Activated naive CD8-positive, alpha-beta T cell treated with anti-CD3 and anti-CD28 coated beads for 36 hours (primary cell): ENCODE data around the gene KIF2C. TPM values are rescaled to one million over a fixed set of nuclear protein-coding genes. Genes with fewer than 3 reads are reported as not detected.
A peak's percentile ranks its signal among the peaks of the same experiment; 100 is the strongest.
"Not testable (repeated sequence)": the region's sequence is repeated elsewhere in the genome, so short reads cannot be mapped to it uniquely, and the experiment has no call there.

Experiments used
- DNase-seq: peaks from one replicate; pipeline ENCODE4 v3.0.0; 2021
- H3K27ac Mint-ChIP-seq: one replicate; pipeline ENCODE4 v1.8.0; 2022; ENCODE audit warnings: mild to moderate bottlenecking, moderate library complexity, mixed read lengths
- H3K27me3 Mint-ChIP-seq: one replicate; pipeline ENCODE4 v1.8.0; 2022; ENCODE audit warnings: mild to moderate bottlenecking, mixed read lengths
- H3K36me3 Mint-ChIP-seq: one replicate; pipeline ENCODE4 v1.8.0; 2021; ENCODE audit warnings: mild to moderate bottlenecking, mixed read lengths
- H3K4me1 Mint-ChIP-seq: one replicate; pipeline ENCODE4 v1.8.0; 2021; ENCODE audit warnings: mixed read lengths
- H3K4me3 Mint-ChIP-seq: one replicate; pipeline ENCODE4 v1.8.0; 2022; ENCODE audit warnings: mild to moderate bottlenecking, moderate library complexity, mixed read lengths
- H3K9me3 Mint-ChIP-seq: one replicate; pipeline ENCODE4 v1.8.0; 2022; ENCODE audit warnings: mixed read lengths
- total RNA-seq, 2 experiments: library from RNA; stranded (reverse); gene quantifications; one replicate each; pipeline ENCODE4 v1.2.3, GENCODE V29; 2021

Gene KIF2C
- total RNA-seq, 2 experiments from 2014 or later, result 65.0 to 71.0 TPM

GRCh38 chr1:44806025-44806703, 66.5 kb downstream of the KIF2C start:
- no peaks in the 10 kb centered on the region for H3K9me3 Mint-ChIP-seq

GRCh38 chr1:44806704-44807363, 67.2 kb downstream of the KIF2C start, which contains the start of gene DYNLT4:
TSS of gene DYNLT4 (minus strand) at chr1:44807351. CDS start at chr1:44806668, 683 bp downstream.
- H3K27ac Mint-ChIP-seq, result peak within 1 kb of the TSS; percentile 99
- peaks cover 85% of the 10 kb centered on the region for H3K4me1 Mint-ChIP-seq
- H3K9me3 Mint-ChIP-seq, result no peaks in the 10 kb centered on the region
- H3K4me3 Mint-ChIP-seq, result peak within 1 kb of the TSS; percentile 74
- no peak for DNase-seq
- H3K27me3 Mint-ChIP-seq, result no peaks in the 10 kb centered on the region
- peaks cover 45% of the 10 kb centered on the region for H3K36me3 Mint-ChIP-seq

More at GRCh38 chr1:44806025-44806703, 66.5 kb downstream of the KIF2C start:
- peaks cover 51% of the 10 kb centered on the region for H3K36me3 Mint-ChIP-seq
- DNase-seq, result no peak
- H3K4me1 Mint-ChIP-seq, result peaks cover 80% of the 10 kb centered on the region
- H3K4me3 Mint-ChIP-seq, result peak overlapping the region; percentile 8
- H3K27ac Mint-ChIP-seq, result peak overlapping the region; percentile 99
- no peaks in the 10 kb centered on the region for H3K27me3 Mint-ChIP-seq

GRCh38 chr1:44807364-44808062, 67.9 kb downstream of the KIF2C start:
- peak overlapping the region; percentile 99 for H3K27ac Mint-ChIP-seq
- peaks cover 39% of the 10 kb centered on the region for H3K36me3 Mint-ChIP-seq
- peaks cover 85% of the 10 kb centered on the region for H3K4me1 Mint-ChIP-seq
- no peaks in the 10 kb centered on the region for H3K27me3 Mint-ChIP-seq
- peak; percentile 90 for DNase-seq
- H3K9me3 Mint-ChIP-seq, result no peaks in the 10 kb centered on the region
- H3K4me3 Mint-ChIP-seq, result peak overlapping the region; percentile 74

- peak within 1 kb of the TSS; percentile 99 for H3K27ac Mint-ChIP-seq
- H3K27me3 Mint-ChIP-seq, result no peaks in the 10 kb centered on the region
- no peaks in the 10 kb centered on the region for H3K9me3 Mint-ChIP-seq
- peaks cover 32% of the 10 kb centered on the region for H3K36me3 Mint-ChIP-seq
- peak; percentile 87 for DNase-seq
- peak within 1 kb of the TSS; percentile 74 for H3K4me3 Mint-ChIP-seq
- peaks cover 77% of the 10 kb centered on the region for H3K4me1 Mint-ChIP-seq
Observed at GRCh38 chr1:44808063-44808937, 68.7 kb downstream of the KIF2C start, which contains the start of gene BTBD19. TSS of gene BTBD19 (plus strand) at chr1:44808523. CDS start at chr1:44808821, 298 bp downstream.

- Mint-ChIP-seq H3K36me3 (peaks cover 27% of the 10 kb centered on the region), H3K4me3 (peak overlapping the region; percentile 74), H3K4me1 (peaks cover 73% of the 10 kb centered on the region), H3K27ac (peak overlapping the region; percentile 99), H3K9me3 (no peaks in the 10 kb centered on the region), H3K27me3 (no peaks in the 10 kb centered on the region)
- DNase-seq, result peak; percentile 88
Observed at GRCh38 chr1:44808938-44809917, 69.6 kb downstream of the KIF2C start.

- Mint-ChIP-seq H3K9me3 (no peaks in the 10 kb centered on the region), H3K4me3 (peak overlapping the region; percentile 74), H3K27me3 (no peaks in the 10 kb centered on the region), H3K4me1 (peaks cover 73% of the 10 kb centered on the region), H3K27ac (peak overlapping the region; percentile 99), H3K36me3 (peaks cover 26% of the 10 kb centered on the region)
- no peak for DNase-seq
Observed at GRCh38 chr1:44810101-44810761, 70.6 kb downstream of the KIF2C start.

- H3K27ac Mint-ChIP-seq, result peak overlapping the region; percentile 99
- H3K4me1 Mint-ChIP-seq, result peaks cover 70% of the 10 kb centered on the region
- not testable (repeated sequence) for DNase-seq, H3K9me3 Mint-ChIP-seq, H3K27me3 Mint-ChIP-seq
- H3K36me3 Mint-ChIP-seq, result peaks cover 27% of the 10 kb centered on the region
- H3K4me3 Mint-ChIP-seq, result peak overlapping the region; percentile 74
Observed at GRCh38 chr1:44810762-44811105, 71.1 kb downstream of the KIF2C start.

- Mint-ChIP-seq H3K27ac (peak overlapping the region; percentile 99), H3K27me3 (no peaks in the 10 kb centered on the region), H3K9me3 (no peaks in the 10 kb centered on the region), H3K36me3 (peaks cover 27% of the 10 kb centered on the region), H3K4me1 (peaks cover 70% of the 10 kb centered on the region), H3K4me3 (peak overlapping the region; percentile 40)
- DNase-seq, result no peak
Observed at GRCh38 chr1:44811234-44811633, 71.6 kb downstream of the KIF2C start.

- H3K4me3 Mint-ChIP-seq, result no peak overlapping the region
- H3K36me3 Mint-ChIP-seq, result peaks cover 19% of the 10 kb centered on the region
- H3K4me1 Mint-ChIP-seq, result peaks cover 60% of the 10 kb centered on the region
- H3K27ac Mint-ChIP-seq, result no peak overlapping the region
- no peaks in the 10 kb centered on the region for H3K27me3 Mint-ChIP-seq
- H3K9me3 Mint-ChIP-seq, result no peaks in the 10 kb centered on the region
- DNase-seq, result no peak
Observed at GRCh38 chr1:44812822-44813543, 73.3 kb downstream of the KIF2C start.

GRCh38 chr1:44815926-44816325, 76.3 kb downstream of the KIF2C start:
- H3K4me3 Mint-ChIP-seq, result peak overlapping the region; percentile 46
- peaks cover 56% of the 10 kb centered on the region for H3K4me1 Mint-ChIP-seq
- H3K27me3 Mint-ChIP-seq, DNase-seq, H3K9me3 Mint-ChIP-seq, H3K27ac Mint-ChIP-seq: not testable (repeated sequence)
- peaks cover 14% of the 10 kb centered on the region for H3K36me3 Mint-ChIP-seq

GRCh38 chr1:44817307-44817706, 77.7 kb downstream of the KIF2C start:
- peak overlapping the region; percentile 2 for H3K27ac Mint-ChIP-seq
- peaks cover 14% of the 10 kb centered on the region for H3K36me3 Mint-ChIP-seq
- H3K27me3 Mint-ChIP-seq, result no peaks in the 10 kb centered on the region
- peaks cover 45% of the 10 kb centered on the region for H3K4me1 Mint-ChIP-seq
- no peak overlapping the region for H3K4me3 Mint-ChIP-seq
- no peak for DNase-seq
- H3K9me3 Mint-ChIP-seq, result no peaks in the 10 kb centered on the region
